GM12864 (cell line): Measurements from ENCODE around the gene PPM1F.

Experiments
- DNase-seq: peaks from one replicate; pipeline ENCODE4 v3.0.0-alpha.2; 2011; ENCODE audit warnings: low read depth
- H3K4me3 ChIP-seq: 2 replicates; pipeline ENCODE4 v1.5.1; 2011; ENCODE audit warnings: mild to moderate bottlenecking, low read depth, low read length, control low read depth
- TF ChIP-seq, protein P1 (sequence below): IDR thresholded peaks from 2 replicates; pipeline ENCODE4 v1.5.1; 2011; ENCODE audit warnings: low read depth, mild to moderate bottlenecking, moderate library complexity, low read length, control low read depth, inconsistent platforms; ENCODE audit errors: missing control alignments

The PPM1F gene

DNA sequence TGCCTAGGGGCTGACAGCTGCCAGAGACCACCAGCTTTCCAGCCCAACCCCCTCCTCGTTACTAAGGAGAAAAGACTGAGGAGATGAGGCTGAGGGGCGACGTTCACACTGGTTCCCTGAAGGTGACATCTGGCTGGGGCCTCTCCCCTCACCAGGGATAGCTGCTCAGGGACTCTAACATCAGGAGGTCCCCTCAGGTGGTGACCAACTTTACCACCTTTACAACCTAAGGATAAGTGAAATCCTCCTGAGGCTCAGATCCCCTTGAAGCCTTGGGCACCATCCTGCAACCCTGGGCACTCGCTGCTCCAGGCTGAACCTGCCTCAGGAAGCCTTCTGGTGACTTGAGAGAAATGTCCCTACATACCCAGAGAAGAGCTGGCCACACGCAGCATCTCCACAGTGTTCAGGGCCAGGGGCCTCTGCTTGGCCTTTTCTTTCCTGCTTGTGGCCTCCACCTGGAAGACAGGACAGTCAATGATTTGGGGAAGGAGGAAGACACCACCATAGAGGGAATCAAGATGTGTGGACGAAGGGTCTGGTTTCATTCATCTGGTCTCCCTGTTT, 12.4 kb upstream of the PPM1F start:
- TF ChIP-seq, protein P1, sequence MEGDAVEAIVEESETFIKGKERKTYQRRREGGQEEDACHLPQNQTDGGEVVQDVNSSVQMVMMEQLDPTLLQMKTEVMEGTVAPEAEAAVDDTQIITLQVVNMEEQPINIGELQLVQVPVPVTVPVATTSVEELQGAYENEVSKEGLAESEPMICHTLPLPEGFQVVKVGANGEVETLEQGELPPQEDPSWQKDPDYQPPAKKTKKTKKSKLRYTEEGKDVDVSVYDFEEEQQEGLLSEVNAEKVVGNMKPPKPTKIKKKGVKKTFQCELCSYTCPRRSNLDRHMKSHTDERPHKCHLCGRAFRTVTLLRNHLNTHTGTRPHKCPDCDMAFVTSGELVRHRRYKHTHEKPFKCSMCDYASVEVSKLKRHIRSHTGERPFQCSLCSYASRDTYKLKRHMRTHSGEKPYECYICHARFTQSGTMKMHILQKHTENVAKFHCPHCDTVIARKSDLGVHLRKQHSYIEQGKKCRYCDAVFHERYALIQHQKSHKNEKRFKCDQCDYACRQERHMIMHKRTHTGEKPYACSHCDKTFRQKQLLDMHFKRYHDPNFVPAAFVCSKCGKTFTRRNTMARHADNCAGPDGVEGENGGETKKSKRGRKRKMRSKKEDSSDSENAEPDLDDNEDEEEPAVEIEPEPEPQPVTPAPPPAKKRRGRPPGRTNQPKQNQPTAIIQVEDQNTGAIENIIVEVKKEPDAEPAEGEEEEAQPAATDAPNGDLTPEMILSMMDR, result no peak
- no peak for DNase-seq
- H3K4me3 ChIP-seq, result no peak overlapping the region

DNA sequence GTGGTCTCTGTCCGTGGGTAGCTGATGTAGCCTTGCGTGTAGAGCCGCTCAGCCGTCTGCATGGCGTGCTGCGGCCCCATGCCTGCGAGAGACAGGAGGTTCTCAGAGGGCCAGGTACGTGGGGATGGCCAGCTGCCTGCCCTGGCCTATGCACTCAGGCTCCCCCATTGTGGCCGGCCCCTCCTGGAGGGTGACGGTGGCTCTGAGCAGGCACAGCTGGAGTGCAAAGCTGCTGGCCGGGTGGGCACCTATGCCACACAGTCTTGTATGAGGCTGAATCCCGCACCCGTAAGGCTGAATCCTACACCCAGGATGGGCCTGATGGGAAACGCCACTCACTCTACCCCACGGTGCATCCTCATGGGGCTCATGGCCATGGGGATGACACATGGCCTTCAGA, 11.6 kb upstream of the PPM1F start:
- TF ChIP-seq, protein P1, result no peak
- no peak for DNase-seq

GRCh38 chr22:21963790-21964211, 11.2 kb upstream of the PPM1F start:
- H3K4me3 ChIP-seq, result no peak overlapping the region
- no peak for DNase-seq
- TF ChIP-seq, protein P1, result no peak

More for the DNA sequence above, 11.6 kb upstream of the PPM1F start:
- H3K4me3 ChIP-seq, result no peak overlapping the region

- H3K4me3 ChIP-seq, result no peak overlapping the region
- DNase-seq, result no peak
- TF ChIP-seq, protein P1, result no peak
These were observed 10.6 kb upstream of the PPM1F start for GRCh38 chr22:21963286-21963685.

- no peak for DNase-seq
- no peak overlapping the region for H3K4me3 ChIP-seq
- TF ChIP-seq, protein P1, result no peak
These were observed 10.0 kb upstream of the PPM1F start for GRCh38 chr22:21962655-21962949.

DNA sequence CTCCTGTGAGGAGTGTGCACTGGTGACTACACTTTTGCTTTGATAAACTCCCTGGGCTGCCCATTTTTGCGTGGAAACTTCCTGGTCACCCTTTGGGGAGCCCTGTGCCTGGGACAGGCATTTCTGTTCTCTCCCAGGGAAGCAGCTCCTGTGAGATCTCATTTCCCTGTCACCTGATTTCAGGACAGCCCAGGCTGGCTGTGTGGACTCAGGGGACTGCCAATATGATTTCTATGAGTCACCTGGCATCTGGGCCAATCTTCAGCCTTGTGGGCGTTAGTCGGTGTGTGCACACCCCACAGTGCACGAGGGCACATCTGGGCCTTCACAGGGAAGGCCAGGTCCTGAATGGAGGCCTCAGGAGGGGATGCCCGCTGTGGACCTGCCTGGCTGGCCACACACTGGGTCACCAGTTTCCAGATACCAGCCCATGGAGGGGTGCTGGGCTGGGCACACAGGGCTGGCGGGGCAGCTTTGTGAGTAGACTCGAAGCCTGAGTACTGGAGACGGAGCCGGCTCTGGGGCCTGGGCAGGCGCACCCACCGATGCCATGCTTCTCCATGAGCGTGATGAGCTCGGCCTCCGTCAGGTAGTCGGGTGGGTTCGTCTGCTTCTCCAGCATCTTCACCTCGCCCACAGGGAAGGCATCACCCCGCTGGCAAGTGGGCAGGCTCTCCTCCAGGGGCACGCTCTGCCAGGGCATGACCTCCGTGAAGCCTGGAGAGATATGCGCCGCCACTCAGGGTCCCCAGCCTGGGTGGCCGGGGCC, 9.4 kb upstream of the PPM1F start:
- TF ChIP-seq, protein P1, result no peak
- DNase-seq, result no peak
- H3K4me3 ChIP-seq, result no peak overlapping the region

DNA sequence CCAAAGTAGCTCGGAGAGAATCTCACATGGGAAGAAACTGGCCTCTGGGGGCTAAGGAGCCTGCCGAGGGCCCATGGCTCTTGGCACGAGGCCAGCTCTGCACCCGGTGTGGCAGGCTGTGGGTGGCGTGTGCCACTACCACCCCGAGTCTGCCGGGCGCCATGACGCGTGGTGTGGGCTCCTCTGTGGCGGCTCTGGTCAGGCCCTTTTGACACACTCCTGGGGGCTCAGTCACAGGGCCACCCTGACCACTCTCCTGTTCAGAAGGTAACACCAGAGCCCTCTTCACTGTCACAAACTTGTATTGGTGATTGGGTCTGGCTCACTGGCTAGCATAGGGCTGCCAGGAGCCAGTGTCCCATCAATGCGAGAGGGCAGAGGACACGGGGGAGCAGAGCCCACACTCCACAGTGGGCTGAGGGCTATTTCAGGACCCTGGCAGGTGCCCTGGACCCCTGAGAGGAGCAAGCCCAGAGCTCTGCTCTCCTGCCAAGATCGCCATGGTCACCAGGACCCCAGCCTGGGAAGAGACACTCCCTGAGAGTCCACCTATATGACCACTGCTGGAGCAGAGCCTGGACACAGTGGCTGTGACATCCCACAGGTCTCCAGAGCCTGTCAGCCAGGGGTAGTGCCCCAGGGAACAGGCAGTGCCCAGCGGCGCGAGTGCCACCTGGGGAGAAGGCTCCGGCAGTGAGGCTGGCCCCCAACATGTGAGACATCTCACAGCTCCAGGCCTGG, 8.6 kb upstream of the PPM1F start:
- DNase-seq, result no peak
- no peak overlapping the region for H3K4me3 ChIP-seq
- TF ChIP-seq, protein P1, result no peak
